ENCODE measurements around the gene RAD51B. TPM values are rescaled to one million over a fixed set of nuclear protein-coding genes. Genes with fewer than 3 reads are reported as not detected.

The RAD51B gene
- total and polyA plus RNA-seq, 9 of the 15 experiments (the other 6 are each of a cell fraction or from before 2014, with no cell fraction given), result 8.5 to 17.3 (median 11.3) TPM

GRCh38 chr14:68521961-68522509 is 702.5 kb downstream of the RAD51B start:
- DNase-seq (ENCODE audit: extremely low read depth in 1 of 4, low spot score in 3 of 4) (no peak), FAIRE-seq (no peak), ATAC-seq (no peak)
- in situ Hi-C loops (cut with MboI) (no loop called here), intact Hi-C loops (cut with micrococcal nuclease) (loop anchor here (5.0 kb wide), 1 partner anchor 295 kb away; no protein-coding TSS in a partner anchor)
- no peaks in the 10 kb centered on the region for H3K79me2 ChIP-seq (ENCODE audit: control insufficient read depth, insufficient read depth, low read length)
- H3K27ac ChIP-seq (ENCODE audit: extremely low read depth, low read depth, low read length), result no peak overlapping the region
- CTCF ChIA-PET (ENCODE audit: low intra/inter-chr PET ratio), result no interaction called here
- H3K27me3 ChIP-seq (ENCODE audit: control insufficient read depth in 2 of 2, insufficient read depth in 2 of 2, low read length in 2 of 2), result no peaks in the 10 kb centered on the region
- no peaks in the 10 kb centered on the region for H4K20me1 ChIP-seq (replicated peaks; ENCODE audit: control insufficient read depth, insufficient read depth, low read length)
- no peak overlapping the region for H3K4me3 ChIP-seq
- H3K36me3 ChIP-seq (ENCODE audit: control insufficient read depth, insufficient read depth, low read length), result no peaks in the 10 kb centered on the region
- H3K4me1 ChIP-seq (replicated peaks in 1 of 2; ENCODE audit: control insufficient read depth in 2 of 2, insufficient read depth in 2 of 2, low read length in 2 of 2), result no peaks in the 10 kb centered on the region
- no peak overlapping the region for H3K4me2 ChIP-seq (ENCODE audit: insufficient read depth, low read length)
- 15% methylated on average over 8 of the region's 8 CpGs for WGBS (ENCODE audit: insufficient coverage, low coverage, missing lambda C conversion rate)
- peak overlapping the region in 1 of 2 experiments; percentile 43; a peak in 1 of 4 replicates for H3K9ac ChIP-seq (ENCODE audit: insufficient read depth in 1 of 2, low read depth in 2 of 2, low read length in 2 of 2)
- BruUV-seq (replicated peaks), result no TSS peak
- POLR2A ChIA-PET, result interaction anchor here (0.7 to 1.0 kb wide), 2 partner anchors 12 to 111 kb away, joined by 3 read pairs; no protein-coding TSS in a partner anchor
- TF ChIP-seq SRSF3 (IDR thresholded peaks at IDR 0.05; ENCODE audit: insufficient read depth, low read length) (no peak), ZNF174 (CRISPR knock-in tag; IDR thresholded peaks at IDR 0.05) (no peak), ATF7 (IDR thresholded peaks at IDR 0.05) (no peak), JUND (IDR thresholded peaks at IDR 0.05; ENCODE audit: borderline replicate concordance, low read depth, low read length) (no peak), JUND (tag; IDR thresholded peaks at IDR 0.05; ENCODE audit: borderline replicate concordance, low read depth, low read length) (no peak), PREB (CRISPR knock-in tag; IDR thresholded peaks at IDR 0.05) (no peak), ZNF639 (CRISPR knock-in tag; conservative IDR thresholded peaks at IDR 0.05 in 1 of 2, IDR thresholded peaks at IDR 0.05 in 1 of 2) (no peak), NONO (IDR thresholded peaks at IDR 0.05; ENCODE audit: low read depth in 2 of 2, low read length in 1 of 2) (no peak), MAFF (IDR thresholded peaks at IDR 0.05; ENCODE audit: low read length) (no peak), KLF10 (CRISPR knock-in tag; IDR thresholded peaks at IDR 0.05) (no peak), STAT5A (IDR thresholded peaks at IDR 0.05; ENCODE audit: borderline replicate concordance, low read length) (no peak), HDAC6 (IDR thresholded peaks at IDR 0.05; ENCODE audit: low read depth, low read length) (no peak), VEZF1 (CRISPR knock-in tag; IDR thresholded peaks at IDR 0.05) (no peak), TEAD2 (tag; IDR thresholded peaks at IDR 0.05) (no peak)
- H3K9me3 ChIP-seq (replicated peaks; ENCODE audit: control insufficient read depth, insufficient read depth, low read depth, low read length), result no peaks in the 10 kb centered on the region
- no peaks in the 10 kb centered on the region for H3K9me1 ChIP-seq (ENCODE audit: control insufficient read depth, insufficient read depth, low read length)
- H2AFZ ChIP-seq (ENCODE audit: low read depth, low read length), result 0 out of 2 replicates have a peak overlapping the region, but pooled peaks have one; percentile 16

All from K562 (cell line).